Measurements from ENCODE around the gene LAMA2. TPM values are rescaled to one million over a fixed set of nuclear protein-coding genes. Genes with fewer than 3 reads are reported as not detected.
"Not testable (repeated sequence)": the region's sequence is repeated elsewhere in the genome, so short reads cannot be mapped to it uniquely, and the experiment has no call there.

LAMA2 gene
- total RNA-seq, 1 donor from 2014 or later, result 0.47 TPM

- no peak overlapping the region for H3K27ac Mint-ChIP-seq
- no peaks in the 10 kb centered on the region for H3K36me3 Mint-ChIP-seq (ENCODE audit: low read depth)
- H3K9me3 Mint-ChIP-seq, result no peaks in the 10 kb centered on the region
- intact Hi-C loops (cut with micrococcal nuclease), result no loop called here
- no peaks in the 10 kb centered on the region for H3K4me1 Mint-ChIP-seq
- no peak for DNase-seq
- no peak overlapping the region for H3K4me3 Mint-ChIP-seq
- no peaks in the 10 kb centered on the region for H3K27me3 Mint-ChIP-seq
Observed at GRCh38 chr6:129033581-129033980, 150.6 kb downstream of the LAMA2 start.

GRCh38 chr6:129041563-129041962 is 158.6 kb downstream of the LAMA2 start:
- no peak for DNase-seq
- no peaks in the 10 kb centered on the region for H3K9me3 Mint-ChIP-seq
- no peak overlapping the region for H3K27ac Mint-ChIP-seq
- H3K4me1 Mint-ChIP-seq, result no peaks in the 10 kb centered on the region
- intact Hi-C loops (cut with micrococcal nuclease), result no loop called here
- H3K36me3 Mint-ChIP-seq (ENCODE audit: low read depth), result no peaks in the 10 kb centered on the region
- H3K4me3 Mint-ChIP-seq, result no peak overlapping the region
- H3K27me3 Mint-ChIP-seq, result no peaks in the 10 kb centered on the region

GRCh38 chr6:129046526-129046925 is 163.6 kb downstream of the LAMA2 start:
- intact Hi-C loops (cut with micrococcal nuclease), result no loop called here
- no peak for DNase-seq
- H3K27me3 Mint-ChIP-seq, result no peaks in the 10 kb centered on the region
- no peak overlapping the region for H3K4me3 Mint-ChIP-seq
- no peaks in the 10 kb centered on the region for H3K9me3 Mint-ChIP-seq
- H3K27ac Mint-ChIP-seq, result no peak overlapping the region
- no peaks in the 10 kb centered on the region for H3K36me3 Mint-ChIP-seq (ENCODE audit: low read depth)
- no peaks in the 10 kb centered on the region for H3K4me1 Mint-ChIP-seq

- Mint-ChIP-seq H3K27ac (no peak overlapping the region), H3K27me3 (no peaks in the 10 kb centered on the region), H3K4me3 (no peak overlapping the region), H3K4me1 (no peaks in the 10 kb centered on the region), H3K9me3 (no peaks in the 10 kb centered on the region), H3K36me3 (ENCODE audit: low read depth) (no peaks in the 10 kb centered on the region)
- no peak for DNase-seq
- intact Hi-C loops (cut with micrococcal nuclease), result no loop called here
Observed at GRCh38 chr6:129047834-129048233, 164.9 kb downstream of the LAMA2 start.

- H3K27ac Mint-ChIP-seq, result no peak overlapping the region
- H3K4me1 Mint-ChIP-seq, result no peaks in the 10 kb centered on the region
- no peaks in the 10 kb centered on the region for H3K9me3 Mint-ChIP-seq
- DNase-seq, result no peak
- intact Hi-C loops (cut with micrococcal nuclease), result no loop called here
- H3K27me3 Mint-ChIP-seq, result no peaks in the 10 kb centered on the region
- H3K4me3 Mint-ChIP-seq, result no peak overlapping the region
- no peaks in the 10 kb centered on the region for H3K36me3 Mint-ChIP-seq (ENCODE audit: low read depth)
Observed at GRCh38 chr6:129050086-129050485, 167.1 kb downstream of the LAMA2 start.

- H3K27ac Mint-ChIP-seq; DNase-seq; intact Hi-C loops (cut with micrococcal nuclease); H3K4me3 Mint-ChIP-seq; H3K27me3 Mint-ChIP-seq; H3K9me3 Mint-ChIP-seq; H3K4me1 Mint-ChIP-seq; H3K36me3 Mint-ChIP-seq (ENCODE audit: low read depth): not testable (repeated sequence)
Observed at GRCh38 chr6:129053143-129053542, 170.2 kb downstream of the LAMA2 start.

DNA sequence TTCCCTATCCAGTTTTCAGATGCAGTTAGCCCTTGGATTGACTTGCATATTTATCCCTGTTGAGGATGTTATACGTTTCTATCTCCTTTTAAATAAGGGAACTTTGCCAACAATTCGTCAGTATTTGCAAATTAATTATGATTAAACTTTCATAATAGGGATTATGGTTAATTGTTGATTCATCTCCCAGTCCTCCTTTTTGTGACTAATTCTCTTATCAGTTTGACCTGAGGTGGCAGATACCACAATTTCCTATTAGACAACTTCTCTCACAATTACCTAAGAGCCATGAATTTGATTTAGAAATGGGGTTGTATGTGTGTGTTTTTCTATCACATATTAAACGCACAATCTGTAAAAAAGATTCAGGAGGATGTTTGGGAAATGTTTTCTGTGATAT is 172.9 kb downstream of the LAMA2 start:
- Mint-ChIP-seq H3K9me3 (no peaks in the 10 kb centered on the region), H3K27me3 (no peaks in the 10 kb centered on the region), H3K36me3 (ENCODE audit: low read depth) (no peaks in the 10 kb centered on the region), H3K4me3 (no peak overlapping the region), H3K27ac (no peak overlapping the region), H3K4me1 (no peaks in the 10 kb centered on the region)
- DNase-seq, result no peak
- intact Hi-C loops (cut with micrococcal nuclease), result no loop called here

DNA sequence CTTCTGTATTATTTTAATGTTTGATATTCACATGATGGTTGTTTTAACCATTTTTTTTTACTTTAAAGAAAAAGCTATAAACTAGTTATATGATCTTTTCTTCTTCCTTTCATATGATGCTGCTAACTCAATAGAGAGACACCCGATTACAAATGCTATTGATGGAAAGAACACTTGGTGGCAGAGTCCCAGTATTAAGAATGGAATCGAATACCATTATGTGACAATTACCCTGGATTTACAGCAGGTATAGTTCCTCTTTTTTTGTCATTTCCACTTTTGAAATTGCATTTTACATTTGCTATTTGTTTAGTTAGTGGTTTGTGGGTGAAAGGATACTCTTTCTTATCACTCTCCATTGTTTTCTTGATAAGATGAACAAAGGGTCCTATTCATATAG is 176.7 kb downstream of the LAMA2 start:
- Mint-ChIP-seq H3K9me3 (no peaks in the 10 kb centered on the region), H3K4me3 (no peak overlapping the region), H3K4me1 (no peaks in the 10 kb centered on the region), H3K27me3 (no peaks in the 10 kb centered on the region), H3K36me3 (ENCODE audit: low read depth) (no peaks in the 10 kb centered on the region), H3K27ac (no peak overlapping the region)
- DNase-seq, result no peak
- intact Hi-C loops (cut with micrococcal nuclease), result no loop called here

GRCh38 chr6:129069006-129069405 is 186.1 kb downstream of the LAMA2 start:
- Mint-ChIP-seq H3K27me3 (no peaks in the 10 kb centered on the region), H3K36me3 (ENCODE audit: low read depth) (no peaks in the 10 kb centered on the region), H3K4me3 (no peak overlapping the region), H3K9me3 (no peaks in the 10 kb centered on the region), H3K27ac (no peak overlapping the region), H3K4me1 (no peaks in the 10 kb centered on the region)
- intact Hi-C loops (cut with micrococcal nuclease), result no loop called here
- no peak for DNase-seq

DNA sequence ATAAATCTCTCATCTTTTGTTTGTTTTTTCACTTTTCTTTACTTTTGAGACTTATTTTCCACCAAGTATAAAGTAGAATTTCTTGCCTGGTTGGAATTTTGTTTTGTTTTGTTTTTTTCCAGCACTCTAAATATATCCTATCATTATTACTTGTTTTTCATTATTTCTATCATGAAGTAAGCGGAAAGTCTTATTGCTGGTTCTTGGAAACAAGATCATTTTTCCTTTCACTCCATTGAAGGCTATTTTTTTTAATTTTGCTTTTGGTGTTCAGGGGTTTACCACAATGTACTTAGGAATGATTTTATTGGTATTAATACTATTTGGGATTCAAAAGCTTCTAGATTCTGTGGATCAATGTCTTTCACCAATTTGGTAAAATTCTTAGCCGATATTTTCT is 190.1 kb downstream of the LAMA2 start:
- Mint-ChIP-seq H3K4me1 (no peaks in the 10 kb centered on the region), H3K27me3 (no peaks in the 10 kb centered on the region), H3K9me3 (no peaks in the 10 kb centered on the region), H3K36me3 (ENCODE audit: low read depth) (no peaks in the 10 kb centered on the region), H3K4me3 (no peak overlapping the region), H3K27ac (no peak overlapping the region)
- intact Hi-C loops (cut with micrococcal nuclease), result no loop called here
- no peak for DNase-seq

- intact Hi-C loops (cut with micrococcal nuclease), result no loop called here
- H3K4me1 Mint-ChIP-seq, result no peaks in the 10 kb centered on the region
- H3K4me3 Mint-ChIP-seq, result no peak overlapping the region
- H3K27ac Mint-ChIP-seq, result no peak overlapping the region
- no peaks in the 10 kb centered on the region for H3K27me3 Mint-ChIP-seq
- no peak for DNase-seq
- no peaks in the 10 kb centered on the region for H3K36me3 Mint-ChIP-seq (ENCODE audit: low read depth)
- no peaks in the 10 kb centered on the region for H3K9me3 Mint-ChIP-seq
Observed at GRCh38 chr6:129073691-129074395, 190.9 kb downstream of the LAMA2 start.

- H3K36me3 Mint-ChIP-seq (ENCODE audit: low read depth), result no peaks in the 10 kb centered on the region
- H3K27me3 Mint-ChIP-seq, result no peaks in the 10 kb centered on the region
- no peak overlapping the region for H3K4me3 Mint-ChIP-seq
- no peak for DNase-seq
- H3K27ac Mint-ChIP-seq, result no peak overlapping the region
- no peaks in the 10 kb centered on the region for H3K9me3 Mint-ChIP-seq
- H3K4me1 Mint-ChIP-seq, result no peaks in the 10 kb centered on the region
- intact Hi-C loops (cut with micrococcal nuclease), result no loop called here
Observed at GRCh38 chr6:129084406-129084805, 201.5 kb downstream of the LAMA2 start.

DNA sequence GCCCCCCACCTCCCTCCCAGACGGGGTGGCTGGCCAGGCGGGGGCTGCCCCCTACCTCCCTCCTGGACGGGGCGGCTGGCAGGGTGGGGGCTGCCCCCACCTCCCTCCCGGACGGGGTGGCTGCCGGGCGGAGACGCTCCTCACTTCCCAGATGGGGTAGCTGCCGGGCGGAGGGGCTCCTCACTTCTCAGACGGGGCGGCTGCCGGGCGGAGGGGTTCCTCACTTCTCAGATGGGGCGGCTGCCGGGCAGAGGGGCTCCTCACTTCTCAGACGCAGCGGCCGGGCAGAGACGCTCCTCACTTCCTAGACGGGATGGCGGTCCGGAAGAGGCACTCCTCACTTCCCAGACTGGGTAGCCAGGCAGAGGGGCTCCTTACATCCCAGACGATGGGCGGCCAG is 205.5 kb downstream of the LAMA2 start:
- H3K27me3 Mint-ChIP-seq; H3K4me1 Mint-ChIP-seq; H3K36me3 Mint-ChIP-seq (ENCODE audit: low read depth); H3K27ac Mint-ChIP-seq; H3K9me3 Mint-ChIP-seq; H3K4me3 Mint-ChIP-seq; DNase-seq; intact Hi-C loops (cut with micrococcal nuclease): not testable (repeated sequence)

GRCh38 chr6:129089357-129089756 is 206.4 kb downstream of the LAMA2 start:
- intact Hi-C loops (cut with micrococcal nuclease), result no loop called here
- no peaks in the 10 kb centered on the region for H3K9me3 Mint-ChIP-seq
- DNase-seq, result no peak
- H3K36me3 Mint-ChIP-seq (ENCODE audit: low read depth), result no peaks in the 10 kb centered on the region
- no peaks in the 10 kb centered on the region for H3K27me3 Mint-ChIP-seq
- no peak overlapping the region for H3K4me3 Mint-ChIP-seq
- no peaks in the 10 kb centered on the region for H3K4me1 Mint-ChIP-seq
- H3K27ac Mint-ChIP-seq, result no peak overlapping the region

DNA sequence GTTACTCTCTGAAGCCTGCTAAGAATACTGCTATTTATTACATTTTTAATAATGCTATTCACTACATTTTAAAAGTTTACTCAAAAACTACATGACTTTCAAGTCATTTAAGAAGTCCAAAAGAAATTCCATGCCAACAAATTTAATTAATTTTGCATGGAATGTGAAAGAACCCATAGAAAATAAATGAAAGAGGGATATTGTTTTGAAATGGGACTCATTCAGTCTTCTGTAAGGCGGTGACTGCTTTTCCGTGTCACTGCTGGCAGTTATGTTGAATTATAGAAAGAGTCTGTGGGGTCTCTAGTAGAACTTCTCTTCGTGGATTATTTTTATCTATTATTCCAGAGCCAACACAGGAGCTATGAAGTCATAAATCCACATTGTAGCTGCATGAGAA is 211.2 kb downstream of the LAMA2 start:
- Mint-ChIP-seq H3K27ac (no peak overlapping the region), H3K36me3 (ENCODE audit: low read depth) (no peaks in the 10 kb centered on the region), H3K4me1 (no peaks in the 10 kb centered on the region), H3K4me3 (no peak overlapping the region), H3K9me3 (no peaks in the 10 kb centered on the region), H3K27me3 (no peaks in the 10 kb centered on the region)
- DNase-seq, result no peak
- intact Hi-C loops (cut with micrococcal nuclease), result no loop called here

Data from activated CD4-positive, alpha-beta T cell treated with anti-CD3 and anti-CD28 coated beads, Interleukin-2, amount 10 ng/mL, durations not matched to agents 24 days and 14 days (primary cell).